Measurements from ENCODE around the gene DLGAP1. TPM values are rescaled to one million over a fixed set of nuclear protein-coding genes. Genes with fewer than 3 reads are reported as not detected.

DLGAP1 gene
- total and polyA plus RNA-seq, 4 donors: 0.06 to 1.2 (median 0.17) TPM; not detected in 1

GRCh38 chr18:3758531-3758930 lies 696.6 kb downstream of the DLGAP1 start:
- H3K4me1 ChIP-seq (ENCODE audit: control insufficient read depth in 4 of 4, insufficient read depth in 4 of 4, low read length in 3 of 4): no peaks in the 10 kb centered on the region
- no peak overlapping the region for H3K4me3 ChIP-seq (ENCODE audit: low read depth in 1 of 3, low read length in 3 of 3)
- no peaks in the 10 kb centered on the region for H3K27me3 ChIP-seq (ENCODE audit: control insufficient read depth in 4 of 4, insufficient read depth in 4 of 4, low read length in 3 of 4)
- TF ChIP-seq JUND (IDR thresholded peaks at IDR 0.05): no peak
- TF ChIP-seq NR2F2 (IDR thresholded peaks at IDR 0.05): no peak
- no peak for TF ChIP-seq GABPA (IDR thresholded peaks at IDR 0.05 in 1 of 2, conservative IDR thresholded peaks at IDR 0.05 in 1 of 2)
- TF ChIP-seq HNF4A (conservative IDR thresholded peaks at IDR 0.05): no peak
- no peak for TF ChIP-seq FOXA2 (IDR thresholded peaks at IDR 0.05)
- TF ChIP-seq REST (IDR thresholded peaks at IDR 0.05): no peak
- TF ChIP-seq, protein P1, sequence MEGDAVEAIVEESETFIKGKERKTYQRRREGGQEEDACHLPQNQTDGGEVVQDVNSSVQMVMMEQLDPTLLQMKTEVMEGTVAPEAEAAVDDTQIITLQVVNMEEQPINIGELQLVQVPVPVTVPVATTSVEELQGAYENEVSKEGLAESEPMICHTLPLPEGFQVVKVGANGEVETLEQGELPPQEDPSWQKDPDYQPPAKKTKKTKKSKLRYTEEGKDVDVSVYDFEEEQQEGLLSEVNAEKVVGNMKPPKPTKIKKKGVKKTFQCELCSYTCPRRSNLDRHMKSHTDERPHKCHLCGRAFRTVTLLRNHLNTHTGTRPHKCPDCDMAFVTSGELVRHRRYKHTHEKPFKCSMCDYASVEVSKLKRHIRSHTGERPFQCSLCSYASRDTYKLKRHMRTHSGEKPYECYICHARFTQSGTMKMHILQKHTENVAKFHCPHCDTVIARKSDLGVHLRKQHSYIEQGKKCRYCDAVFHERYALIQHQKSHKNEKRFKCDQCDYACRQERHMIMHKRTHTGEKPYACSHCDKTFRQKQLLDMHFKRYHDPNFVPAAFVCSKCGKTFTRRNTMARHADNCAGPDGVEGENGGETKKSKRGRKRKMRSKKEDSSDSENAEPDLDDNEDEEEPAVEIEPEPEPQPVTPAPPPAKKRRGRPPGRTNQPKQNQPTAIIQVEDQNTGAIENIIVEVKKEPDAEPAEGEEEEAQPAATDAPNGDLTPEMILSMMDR (IDR thresholded peaks at IDR 0.05; ENCODE audit: low read depth, low read length, missing input control): no peak
- WGBS: 88% methylated on average over 7 of the region's 7 CpGs
- no peak for DNase-seq (ENCODE audit: low spot score)
- H3K36me3 ChIP-seq (ENCODE audit: control insufficient read depth in 4 of 4, insufficient read depth in 3 of 4, low read depth in 1 of 4, low read length in 3 of 4): no peaks in the 10 kb centered on the region
- no peaks in the 10 kb centered on the region for H3K9me3 ChIP-seq (ENCODE audit: control insufficient read depth in 4 of 4, low read length in 3 of 4)
- H3K27ac ChIP-seq (ENCODE audit: low read depth in 1 of 2, low read length in 2 of 2): no peak overlapping the region
- no peak overlapping the region for H3K9ac ChIP-seq (ENCODE audit: low read depth in 1 of 2, low read length in 2 of 2)

DNA sequence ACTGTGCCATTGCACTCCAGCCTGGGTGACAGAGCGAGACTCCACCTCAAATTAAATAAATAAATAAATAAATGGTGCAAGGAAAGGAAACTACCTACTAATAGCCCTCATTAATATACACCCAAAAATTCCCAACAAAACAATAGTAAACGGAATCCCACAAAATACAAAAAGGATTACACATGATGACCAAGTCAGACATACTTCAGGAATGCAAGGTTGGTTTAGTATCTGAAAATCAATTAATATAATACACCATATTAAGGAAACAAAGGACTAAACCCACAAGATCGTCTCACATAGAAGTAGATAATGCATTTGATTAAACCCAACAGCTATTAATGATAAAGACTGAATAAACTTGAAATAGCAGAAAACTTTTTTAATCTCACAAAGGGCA lies 697.7 kb downstream of the DLGAP1 start:
- no peak overlapping the region for H3K4me3 ChIP-seq (ENCODE audit: low read depth in 1 of 3, low read length in 3 of 3)
- no peaks in the 10 kb centered on the region for H3K9me3 ChIP-seq (ENCODE audit: control insufficient read depth in 4 of 4, low read length in 3 of 4)
- no peaks in the 10 kb centered on the region for H3K27me3 ChIP-seq (ENCODE audit: control insufficient read depth in 4 of 4, insufficient read depth in 4 of 4, low read length in 3 of 4)
- no peak overlapping the region for H3K27ac ChIP-seq (ENCODE audit: low read depth in 1 of 2, low read length in 2 of 2)
- no peaks in the 10 kb centered on the region for H3K4me1 ChIP-seq (ENCODE audit: control insufficient read depth in 4 of 4, insufficient read depth in 4 of 4, low read length in 3 of 4)
- TF ChIP-seq REST (IDR thresholded peaks at IDR 0.05) (no peak), TAF1 (conservative IDR thresholded peaks at IDR 0.05) (no peak), HNF4A (conservative IDR thresholded peaks at IDR 0.05) (no peak), EGR1 (IDR thresholded peaks at IDR 0.05; ENCODE audit: low read depth in 2 of 2) (no peak), NR2F2 (IDR thresholded peaks at IDR 0.05) (no peak), YY1 (IDR thresholded peaks at IDR 0.05) (no peak), FOXA2 (IDR thresholded peaks at IDR 0.05) (no peak), GABPA (IDR thresholded peaks at IDR 0.05 in 1 of 2, conservative IDR thresholded peaks at IDR 0.05 in 1 of 2) (no peak), FOXA1 (IDR thresholded peaks at IDR 0.05) (no peak), RAD21 (IDR thresholded peaks at IDR 0.05) (no peak), JUND (IDR thresholded peaks at IDR 0.05) (no peak), ATF3 (IDR thresholded peaks at IDR 0.05) (no peak), RXRA (IDR thresholded peaks at IDR 0.05) (no peak)
- TF ChIP-seq, protein P2, sequence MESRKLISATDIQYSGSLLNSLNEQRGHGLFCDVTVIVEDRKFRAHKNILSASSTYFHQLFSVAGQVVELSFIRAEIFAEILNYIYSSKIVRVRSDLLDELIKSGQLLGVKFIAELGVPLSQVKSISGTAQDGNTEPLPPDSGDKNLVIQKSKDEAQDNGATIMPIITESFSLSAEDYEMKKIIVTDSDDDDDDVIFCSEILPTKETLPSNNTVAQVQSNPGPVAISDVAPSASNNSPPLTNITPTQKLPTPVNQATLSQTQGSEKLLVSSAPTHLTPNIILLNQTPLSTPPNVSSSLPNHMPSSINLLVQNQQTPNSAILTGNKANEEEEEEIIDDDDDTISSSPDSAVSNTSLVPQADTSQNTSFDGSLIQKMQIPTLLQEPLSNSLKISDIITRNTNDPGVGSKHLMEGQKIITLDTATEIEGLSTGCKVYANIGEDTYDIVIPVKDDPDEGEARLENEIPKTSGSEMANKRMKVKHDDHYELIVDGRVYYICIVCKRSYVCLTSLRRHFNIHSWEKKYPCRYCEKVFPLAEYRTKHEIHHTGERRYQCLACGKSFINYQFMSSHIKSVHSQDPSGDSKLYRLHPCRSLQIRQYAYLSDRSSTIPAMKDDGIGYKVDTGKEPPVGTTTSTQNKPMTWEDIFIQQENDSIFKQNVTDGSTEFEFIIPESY (IDR thresholded peaks at IDR 0.05): no peak
- H3K9ac ChIP-seq (ENCODE audit: low read depth in 1 of 2, low read length in 2 of 2): no peak overlapping the region
- no peaks in the 10 kb centered on the region for H3K36me3 ChIP-seq (ENCODE audit: control insufficient read depth in 4 of 4, insufficient read depth in 3 of 4, low read depth in 1 of 4, low read length in 3 of 4)
- 87% methylated on average over 3 of the region's 3 CpGs for WGBS
- DNase-seq (ENCODE audit: low spot score): no peak

Data from liver (tissue), 9 donors.